ENCODE results near the gene RPS23. TPM values are rescaled to one million over a fixed set of nuclear protein-coding genes. Genes with fewer than 3 reads are reported as not detected.

The RPS23 gene
- total RNA-seq, 4 donors from 2014 or later: 2,219 to 4,080 (median 3,440) TPM

- DNase-seq (ENCODE audit: low spot score in 2 of 2): no peak
- WGBS, 2 donors: 92% methylated on average over 4 of the region's 4 CpGs
- TF ChIP-seq CTCF (IDR thresholded peaks at IDR 0.05): no peak
- TF ChIP-seq POLR2A (IDR thresholded peaks at IDR 0.05): no peak
- H3K4me3 ChIP-seq (ENCODE audit: low read depth, poor library complexity, severe bottlenecking): no peak overlapping the region
- intact Hi-C loops (cut with DNase I; ENCODE audit: low total_unique reads): no loop called here
These were observed 18.8 kb upstream of the RPS23 start for GRCh38 chr5:82296929-82297328.

DNA sequence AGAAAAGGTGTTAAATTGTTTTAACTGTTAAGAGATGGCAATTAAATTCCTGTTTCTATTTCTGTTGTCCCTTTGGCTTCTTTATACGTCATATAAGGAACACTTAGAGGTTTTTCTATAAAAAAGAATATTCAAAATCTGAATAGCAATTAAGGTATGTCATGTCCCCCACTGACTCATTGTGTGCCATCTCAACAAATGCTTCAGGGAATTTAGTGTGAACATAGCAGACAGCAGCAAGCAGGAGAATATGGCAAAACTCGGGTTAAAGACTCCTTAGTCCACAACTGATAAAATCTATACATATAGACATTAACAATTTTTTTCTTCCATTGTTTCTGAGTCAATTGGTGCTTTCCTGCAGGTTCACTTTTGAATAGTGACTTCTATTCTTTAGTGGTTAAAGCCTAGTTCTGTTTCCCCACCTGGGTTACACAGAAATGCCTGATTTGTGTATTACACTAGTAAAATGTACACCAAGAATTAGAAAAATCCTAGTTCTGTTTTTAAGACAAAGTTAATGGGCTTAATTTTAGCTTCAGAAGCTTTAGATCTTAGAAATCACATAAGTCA, 17.9 kb upstream of the RPS23 start:
- no peak overlapping the region for H3K4me3 ChIP-seq (ENCODE audit: low read depth, poor library complexity, severe bottlenecking)
- intact Hi-C loops (cut with DNase I; ENCODE audit: low total_unique reads): no loop called here
- DNase-seq (ENCODE audit: low spot score in 2 of 2): no peak
- WGBS, 2 donors: 75 to 79% methylated on average over 2 of the region's 2 CpGs
- TF ChIP-seq POLR2A (IDR thresholded peaks at IDR 0.05) (no peak), CTCF (IDR thresholded peaks at IDR 0.05) (no peak)

- intact Hi-C loops (cut with DNase I; ENCODE audit: low total_unique reads): no loop called here
- H3K4me3 ChIP-seq (ENCODE audit: low read depth, poor library complexity, severe bottlenecking): no peak overlapping the region
- no peak for TF ChIP-seq CTCF (IDR thresholded peaks at IDR 0.05)
- TF ChIP-seq POLR2A (IDR thresholded peaks at IDR 0.05): no peak
- no peak for DNase-seq (ENCODE audit: low spot score in 2 of 2)
These were observed 17.0 kb upstream of the RPS23 start for GRCh38 chr5:82295144-82295543.

GRCh38 chr5:82291420-82291819, 13.3 kb upstream of the RPS23 start:
- H3K4me3 ChIP-seq (ENCODE audit: low read depth, poor library complexity, severe bottlenecking): no peak overlapping the region
- TF ChIP-seq POLR2A (IDR thresholded peaks at IDR 0.05) (no peak), CTCF (IDR thresholded peaks at IDR 0.05) (no peak)
- intact Hi-C loops (cut with DNase I; ENCODE audit: low total_unique reads): no loop called here
- no peak for DNase-seq (ENCODE audit: low spot score in 2 of 2)
- WGBS, 2 donors: 73 to 79% methylated on average over 2 of the region's 2 CpGs

- intact Hi-C loops (cut with DNase I; ENCODE audit: low total_unique reads): no loop called here
- no peak for DNase-seq (ENCODE audit: low spot score in 2 of 2)
- no peak for TF ChIP-seq CTCF (IDR thresholded peaks at IDR 0.05)
- TF ChIP-seq POLR2A (IDR thresholded peaks at IDR 0.05): no peak
- WGBS, 2 donors: 78 to 97% methylated on average over 6 of the region's 6 CpGs
- no peak overlapping the region for H3K4me3 ChIP-seq (ENCODE audit: low read depth, poor library complexity, severe bottlenecking)
These were observed 12.8 kb upstream of the RPS23 start for GRCh38 chr5:82290908-82291307.

- WGBS, 2 donors: 92 to 94% methylated on average over 2 of the region's 2 CpGs
- DNase-seq (ENCODE audit: low spot score in 2 of 2): no peak
- intact Hi-C loops (cut with DNase I; ENCODE audit: low total_unique reads): no loop called here
- no peak overlapping the region for H3K4me3 ChIP-seq (ENCODE audit: low read depth, poor library complexity, severe bottlenecking)
- no peak for TF ChIP-seq CTCF (IDR thresholded peaks at IDR 0.05)
- no peak for TF ChIP-seq POLR2A (IDR thresholded peaks at IDR 0.05)
These were observed 11.9 kb upstream of the RPS23 start for GRCh38 chr5:82290005-82290404.
